Neural cell (in vitro differentiated cells): ENCODE results near the gene TMEM234. TPM values are rescaled to one million over a fixed set of nuclear protein-coding genes. Genes with fewer than 3 reads are reported as not detected.

Experiments
- H2AFZ ChIP-seq: fragments of 200-600, 300-800 bp; sonication (generic), shearing (Covaris generic); 2 replicates; pipeline ENCODE4 v1.6.0; 2014; ENCODE audit warnings: low read depth, mild to moderate bottlenecking, antibody characterized with exemption, low read length, moderate library complexity
- H3F3A ChIP-seq: fragments of 200-600 bp; shearing (Covaris generic); 2 replicates; pipeline ENCODE4 v1.6.1; 2016; ENCODE audit warnings: mild to moderate bottlenecking, moderate library complexity, mixed read lengths, antibody characterized with exemption, low read length; ENCODE audit not compliant: insufficient read depth, poor library complexity, severe bottlenecking
- H3K27ac ChIP-seq: fragments of 200-600, 300-800 bp; sonication (generic), shearing (Covaris generic); 2 replicates; pipeline ENCODE4 v1.5.1; 2014; ENCODE audit warnings: mild to moderate bottlenecking, low read length, moderate library complexity
- H3K27me3 ChIP-seq: fragments of 300-800, 200-600 bp; sonication (generic), shearing (Covaris generic); 2 replicates; pipeline ENCODE4 v1.6.0; 2014; ENCODE audit warnings: mild to moderate bottlenecking, low read depth, low read length, moderate library complexity; ENCODE audit not compliant: insufficient read depth
- H3K36me3 ChIP-seq: fragments of 300-800, 200-600 bp; sonication (generic), shearing (Covaris generic); 2 replicates; pipeline ENCODE4 v1.5.1; 2014; ENCODE audit warnings: mild to moderate bottlenecking, antibody characterized with exemption, low read length, moderate library complexity; ENCODE audit not compliant: insufficient read depth
- H3K4me2 ChIP-seq: fragments of 300-800, 200-600 bp; sonication (generic), shearing (Covaris generic); 2 replicates; pipeline ENCODE4 v1.6.0; 2014; ENCODE audit warnings: mild to moderate bottlenecking, low read length
- H3K4me3 ChIP-seq: fragments of 300-800, 200-600 bp; sonication (generic), shearing (Covaris generic); 2 replicates; pipeline ENCODE4 v1.5.1; 2014; ENCODE audit warnings: mild to moderate bottlenecking, low read length, moderate library complexity
- H3K79me2 ChIP-seq: fragments of 200-600 bp; shearing (Covaris generic); replicated peaks from 2 replicates; pipeline ENCODE4 v1.6.0; 2014; ENCODE audit warnings: mild to moderate bottlenecking, low read length, moderate library complexity; ENCODE audit not compliant: insufficient read depth
- H3K9ac ChIP-seq: fragments of 300-800, 200-600 bp; sonication (generic), shearing (Covaris generic); 2 replicates; pipeline ENCODE4 v1.6.1; 2016; ENCODE audit warnings: mild to moderate bottlenecking, low read length, mixed read lengths
- H3K9me2 ChIP-seq: fragments of 200-600 bp; shearing (Covaris generic); 2 replicates; pipeline ENCODE4 v1.6.1; 2016; ENCODE audit warnings: mild to moderate bottlenecking, low read length, mixed read lengths; ENCODE audit not compliant: insufficient read depth
- H3K9me3 ChIP-seq: fragments of 200-600, 300-800 bp; sonication (generic), shearing (Covaris generic); 2 replicates; pipeline ENCODE4 v1.6.1; 2016; ENCODE audit warnings: mild to moderate bottlenecking, mixed run types, low read length, moderate library complexity, mixed read lengths
- H4K20me1 ChIP-seq: fragments of 200-600 bp; shearing (Covaris generic); 2 replicates; pipeline ENCODE4 v1.6.1; 2016; ENCODE audit warnings: mild to moderate bottlenecking, mixed run types; ENCODE audit not compliant: insufficient read depth
- EP300 ChIP-seq: fragments of 450-650 bp; conservative IDR thresholded peaks from 2 replicates; pipeline ENCODE4 v1.6.1; 2014; ENCODE audit warnings: antibody characterized with exemption, mild to moderate bottlenecking, moderate library complexity; ENCODE audit not compliant: poor library complexity, severe bottlenecking
- EZH2 ChIP-seq: fragments of 200-600, 300-800 bp; shearing (Covaris generic), sonication (generic); IDR thresholded peaks from 2 replicates; pipeline ENCODE4 v1.6.1; 2014; ENCODE audit warnings: antibody characterized with exemption, low read length, borderline replicate concordance, mild to moderate bottlenecking; ENCODE audit not compliant: insufficient read depth, poor library complexity, severe bottlenecking
- MXI1 ChIP-seq: fragments of 450-650 bp; conservative IDR thresholded peaks from 2 replicates; pipeline ENCODE4 v1.6.1; 2014; ENCODE audit warnings: antibody characterized with exemption, mild to moderate bottlenecking; ENCODE audit not compliant: poor library complexity, severe bottlenecking
- POLR2AphosphoS5 ChIP-seq: IDR thresholded peaks from 2 replicates; pipeline ENCODE4 v1.6.1; 2012
- RAD21 ChIP-seq: fragments of 450-650 bp; conservative IDR thresholded peaks from 2 replicates; pipeline ENCODE4 v1.6.1; 2014; ENCODE audit warnings: antibody characterized with exemption, mild to moderate bottlenecking, moderate library complexity
- REST ChIP-seq: IDR thresholded peaks from 2 replicates; pipeline ENCODE4 v1.6.1; 2012; ENCODE audit warnings: borderline replicate concordance
- SMC3 ChIP-seq: fragments of 450-650 bp; conservative IDR thresholded peaks from 2 replicates; pipeline ENCODE4 v1.6.1; 2014; ENCODE audit warnings: antibody characterized with exemption, mild to moderate bottlenecking, moderate library complexity; ENCODE audit not compliant: poor library complexity
- TAF1 ChIP-seq: IDR thresholded peaks from 2 replicates; pipeline ENCODE4 v1.6.1; 2012; ENCODE audit warnings: low read depth
- polyA plus RNA-seq: library from polyadenylated mRNA; depleted of rRNA; stranded (reverse); fragments of >200 nt; gene quantifications from 2 replicates; pipeline ENCODE4 v1.2.3, GENCODE V29; 2014
- TF ChIP-seq, protein P1 (sequence below): fragments of 450-650 bp; IDR thresholded peaks from 2 replicates; pipeline ENCODE4 v1.5.1; 2014; ENCODE audit warnings: antibody characterized with exemption, mild to moderate bottlenecking, moderate library complexity; ENCODE audit not compliant: poor library complexity, severe bottlenecking

TMEM234 gene
- polyA plus RNA-seq, 1 donor from 2014 or later: 24.4 TPM

GRCh38 chr1:32234792-32235191 lies 12.6 kb upstream of the TMEM234 start:
- H3F3A ChIP-seq: no peaks in the 10 kb centered on the region
- H3K27me3 ChIP-seq: peaks cover 3% of the 10 kb centered on the region
- H3K9me2 ChIP-seq: no peaks in the 10 kb centered on the region
- peaks cover 4% of the 10 kb centered on the region for H3K36me3 ChIP-seq
- H3K79me2 ChIP-seq: no peaks in the 10 kb centered on the region
- H3K27ac ChIP-seq: no peak overlapping the region
- no peaks in the 10 kb centered on the region for H4K20me1 ChIP-seq
- no peak overlapping the region for H3K4me2 ChIP-seq
- H2AFZ ChIP-seq: no peak overlapping the region
- no peak overlapping the region for H3K4me3 ChIP-seq
- TF ChIP-seq POLR2AphosphoS5: no peak
- TF ChIP-seq EZH2: no peak
- TF ChIP-seq, protein P1, sequence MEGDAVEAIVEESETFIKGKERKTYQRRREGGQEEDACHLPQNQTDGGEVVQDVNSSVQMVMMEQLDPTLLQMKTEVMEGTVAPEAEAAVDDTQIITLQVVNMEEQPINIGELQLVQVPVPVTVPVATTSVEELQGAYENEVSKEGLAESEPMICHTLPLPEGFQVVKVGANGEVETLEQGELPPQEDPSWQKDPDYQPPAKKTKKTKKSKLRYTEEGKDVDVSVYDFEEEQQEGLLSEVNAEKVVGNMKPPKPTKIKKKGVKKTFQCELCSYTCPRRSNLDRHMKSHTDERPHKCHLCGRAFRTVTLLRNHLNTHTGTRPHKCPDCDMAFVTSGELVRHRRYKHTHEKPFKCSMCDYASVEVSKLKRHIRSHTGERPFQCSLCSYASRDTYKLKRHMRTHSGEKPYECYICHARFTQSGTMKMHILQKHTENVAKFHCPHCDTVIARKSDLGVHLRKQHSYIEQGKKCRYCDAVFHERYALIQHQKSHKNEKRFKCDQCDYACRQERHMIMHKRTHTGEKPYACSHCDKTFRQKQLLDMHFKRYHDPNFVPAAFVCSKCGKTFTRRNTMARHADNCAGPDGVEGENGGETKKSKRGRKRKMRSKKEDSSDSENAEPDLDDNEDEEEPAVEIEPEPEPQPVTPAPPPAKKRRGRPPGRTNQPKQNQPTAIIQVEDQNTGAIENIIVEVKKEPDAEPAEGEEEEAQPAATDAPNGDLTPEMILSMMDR: no peak
- TF ChIP-seq TAF1: no peak
- TF ChIP-seq REST: no peak
- no peak for TF ChIP-seq MXI1
- TF ChIP-seq SMC3: no peak
- no peak for TF ChIP-seq RAD21
- TF ChIP-seq EP300: no peak
- H3K9me3 ChIP-seq: no peaks in the 10 kb centered on the region
- H3K9ac ChIP-seq: no peak overlapping the region

DNA sequence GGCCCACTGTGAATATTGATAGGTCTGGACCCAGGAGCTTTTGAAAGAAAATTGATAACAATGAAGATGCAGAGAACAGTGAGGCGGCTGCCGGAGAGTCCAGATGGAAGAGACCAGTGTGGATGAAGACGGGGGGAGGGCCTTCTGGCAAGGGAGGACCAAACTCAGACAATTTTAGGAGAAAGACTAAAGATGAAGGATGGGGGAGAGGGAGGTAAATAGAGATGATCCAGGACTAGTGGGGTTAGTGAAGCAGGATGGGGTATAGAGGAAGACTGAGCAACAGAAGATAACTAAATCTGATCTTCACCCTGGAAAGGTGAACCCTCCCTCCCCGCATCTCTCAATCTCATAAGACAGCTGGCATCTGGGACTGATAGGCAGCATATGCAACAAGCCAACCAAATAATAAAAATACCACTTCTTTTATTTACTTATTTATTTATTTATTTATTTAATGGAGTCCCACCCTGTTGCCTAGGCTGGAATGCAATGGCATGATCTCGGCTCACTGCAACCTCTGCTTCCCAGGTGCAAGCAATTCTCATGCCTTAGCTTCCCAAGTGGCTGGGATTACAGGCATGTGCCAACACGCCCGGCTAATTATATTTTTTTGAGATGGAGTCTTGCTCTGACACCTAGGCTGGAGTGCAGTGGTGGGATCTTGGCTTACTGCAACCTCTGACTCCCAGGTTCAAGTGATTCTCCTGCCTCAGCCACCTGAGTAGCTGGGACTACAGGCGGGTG lies 10.6 kb upstream of the TMEM234 start:
- Histone ChIP-seq H3K9me2 (no peaks in the 10 kb centered on the region), H3F3A (no peaks in the 10 kb centered on the region), H3K36me3 (peaks cover 5% of the 10 kb centered on the region), H3K79me2 (no peaks in the 10 kb centered on the region), H3K4me3 (no peak overlapping the region), H3K9me3 (no peaks in the 10 kb centered on the region), H3K4me2 (no peak overlapping the region), H3K27me3 (no peaks in the 10 kb centered on the region), H3K27ac (no peak overlapping the region), H3K9ac (no peak overlapping the region), H2AFZ (no peak overlapping the region), H4K20me1 (no peaks in the 10 kb centered on the region)
- TF ChIP-seq RAD21 (no peak), POLR2AphosphoS5 (no peak), SMC3 (no peak), TAF1 (no peak), EP300 (no peak), EZH2 (no peak), REST (no peak), MXI1 (no peak)
- TF ChIP-seq, protein P1: no peak
